GM10266 (cell line): Measurements from ENCODE around the gene AFDN.

Experiments
- DNase-seq: peaks from one replicate; pipeline ENCODE4 v3.0.0; 2012; ENCODE audit errors: extremely low spot score
- TF ChIP-seq, protein P1 (sequence below): IDR thresholded peaks from 2 replicates; pipeline ENCODE4 v1.5.1; 2012; ENCODE audit warnings: mild to moderate bottlenecking, low read depth; ENCODE audit not compliant: control insufficient read depth, insufficient read depth; ENCODE audit errors: missing control alignments

Gene AFDN

DNA sequence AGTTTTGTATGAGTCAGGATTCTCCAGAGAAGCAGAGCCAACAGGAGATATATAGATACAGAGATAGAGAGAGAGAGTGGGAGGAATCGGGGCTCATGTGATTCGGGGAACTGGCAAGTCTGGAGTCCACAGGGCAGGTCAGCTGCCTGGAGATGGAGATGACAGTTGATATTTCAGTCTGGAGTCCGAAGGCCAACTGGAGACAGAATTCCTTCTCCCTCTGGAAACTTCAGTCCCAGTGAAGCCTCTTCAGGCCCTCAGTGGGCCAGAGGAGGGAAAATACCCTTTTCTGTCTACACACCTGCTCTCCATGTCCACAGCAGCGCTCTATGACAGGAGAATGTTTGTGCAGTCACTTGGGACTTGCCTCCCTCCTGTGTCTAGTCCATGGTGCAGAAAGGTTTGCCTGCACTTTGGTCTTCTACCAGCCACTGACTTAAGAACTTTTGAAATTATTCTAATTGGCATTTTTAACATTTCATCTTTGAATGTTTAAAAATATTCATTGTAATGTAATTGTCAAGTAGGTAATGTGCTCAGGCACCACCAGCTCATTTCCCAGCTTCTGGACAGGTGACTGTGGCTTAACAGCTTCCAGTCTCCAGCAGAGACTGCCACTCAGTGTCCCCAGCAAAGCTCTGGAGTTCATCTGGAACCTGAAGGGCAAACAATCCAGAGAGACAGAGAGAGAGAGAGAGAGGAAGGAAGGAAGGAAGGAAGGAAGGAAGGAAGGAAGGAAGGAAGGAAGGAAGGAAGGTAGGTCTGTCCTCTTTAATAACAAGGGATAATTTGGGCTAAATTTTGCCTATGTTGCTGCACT lies 43.8 kb upstream of the AFDN start:
- DNase-seq: no peak
- TF ChIP-seq, protein P1, sequence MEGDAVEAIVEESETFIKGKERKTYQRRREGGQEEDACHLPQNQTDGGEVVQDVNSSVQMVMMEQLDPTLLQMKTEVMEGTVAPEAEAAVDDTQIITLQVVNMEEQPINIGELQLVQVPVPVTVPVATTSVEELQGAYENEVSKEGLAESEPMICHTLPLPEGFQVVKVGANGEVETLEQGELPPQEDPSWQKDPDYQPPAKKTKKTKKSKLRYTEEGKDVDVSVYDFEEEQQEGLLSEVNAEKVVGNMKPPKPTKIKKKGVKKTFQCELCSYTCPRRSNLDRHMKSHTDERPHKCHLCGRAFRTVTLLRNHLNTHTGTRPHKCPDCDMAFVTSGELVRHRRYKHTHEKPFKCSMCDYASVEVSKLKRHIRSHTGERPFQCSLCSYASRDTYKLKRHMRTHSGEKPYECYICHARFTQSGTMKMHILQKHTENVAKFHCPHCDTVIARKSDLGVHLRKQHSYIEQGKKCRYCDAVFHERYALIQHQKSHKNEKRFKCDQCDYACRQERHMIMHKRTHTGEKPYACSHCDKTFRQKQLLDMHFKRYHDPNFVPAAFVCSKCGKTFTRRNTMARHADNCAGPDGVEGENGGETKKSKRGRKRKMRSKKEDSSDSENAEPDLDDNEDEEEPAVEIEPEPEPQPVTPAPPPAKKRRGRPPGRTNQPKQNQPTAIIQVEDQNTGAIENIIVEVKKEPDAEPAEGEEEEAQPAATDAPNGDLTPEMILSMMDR: no peak

DNA sequence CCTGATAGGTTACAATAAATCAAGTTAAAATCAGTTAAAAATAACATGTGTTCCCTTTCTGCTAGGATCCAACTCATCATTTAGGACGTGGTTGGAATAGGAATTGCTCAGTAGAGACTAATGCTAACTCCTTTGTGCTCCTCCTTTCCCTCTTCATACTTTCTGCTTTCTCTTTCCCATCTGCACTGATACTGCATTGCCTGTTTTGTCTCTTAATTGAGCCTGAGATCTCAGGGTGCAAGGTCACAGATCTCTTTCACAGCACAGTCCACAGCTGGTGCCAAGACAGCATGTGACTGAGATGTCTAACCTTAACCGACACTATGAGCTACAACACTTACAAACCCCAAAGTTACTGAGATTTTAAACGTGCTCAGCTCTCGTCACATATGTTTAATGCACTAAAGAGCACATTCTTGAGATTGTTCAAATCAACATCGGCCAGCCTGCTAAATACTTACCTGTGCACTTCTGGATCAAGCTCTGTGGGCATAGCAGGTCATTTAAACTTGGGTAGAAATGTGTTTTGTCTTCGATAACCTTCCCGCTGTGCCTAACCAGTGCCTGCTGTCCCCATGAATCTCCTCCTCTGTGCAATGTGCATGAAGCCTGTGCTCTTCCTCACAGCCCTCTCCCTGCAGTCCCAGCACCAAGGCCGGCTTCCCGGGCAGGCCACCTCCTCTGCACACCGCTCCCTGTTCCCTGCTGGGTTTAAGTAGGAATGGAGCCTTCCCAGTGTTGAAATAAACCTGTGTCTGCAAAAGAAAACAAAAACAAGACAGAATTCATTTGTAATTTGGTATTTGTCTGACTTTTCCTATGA lies 39.6 kb upstream of the AFDN start:
- TF ChIP-seq, protein P1: no peak
- DNase-seq: no peak

DNA sequence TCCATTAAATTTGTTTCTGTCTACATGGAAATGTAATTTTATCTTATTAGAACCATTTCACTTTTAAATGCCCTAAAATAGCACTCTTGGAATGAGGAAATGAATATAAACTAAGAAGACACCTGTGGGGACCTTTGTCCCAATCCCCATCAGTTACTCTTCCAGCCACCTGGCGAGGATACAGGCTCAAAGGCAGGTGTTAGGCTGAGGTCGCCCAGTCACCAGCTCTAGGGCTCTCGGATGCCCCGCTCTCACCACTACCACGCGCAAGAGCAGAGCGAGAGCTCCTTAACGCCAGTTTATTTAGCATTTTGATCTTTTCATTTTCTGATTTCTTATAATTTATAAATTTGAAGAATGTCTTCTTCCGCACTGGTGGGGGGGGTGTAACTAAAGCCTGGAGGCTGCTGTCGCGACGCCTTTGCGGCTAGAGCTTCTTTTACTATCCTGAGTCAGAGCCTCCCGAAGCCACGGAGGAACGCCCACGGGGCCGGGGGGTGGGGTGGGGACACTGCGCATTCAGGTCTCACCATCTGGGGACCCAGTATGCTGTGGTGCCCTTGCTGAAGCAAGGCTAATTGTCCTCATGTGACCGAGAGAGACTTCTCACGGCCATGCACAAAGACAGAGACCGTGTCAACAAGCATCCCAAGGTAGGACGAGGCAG lies 38.7 kb upstream of the AFDN start:
- TF ChIP-seq, protein P1: no peak
- no peak for DNase-seq

DNA sequence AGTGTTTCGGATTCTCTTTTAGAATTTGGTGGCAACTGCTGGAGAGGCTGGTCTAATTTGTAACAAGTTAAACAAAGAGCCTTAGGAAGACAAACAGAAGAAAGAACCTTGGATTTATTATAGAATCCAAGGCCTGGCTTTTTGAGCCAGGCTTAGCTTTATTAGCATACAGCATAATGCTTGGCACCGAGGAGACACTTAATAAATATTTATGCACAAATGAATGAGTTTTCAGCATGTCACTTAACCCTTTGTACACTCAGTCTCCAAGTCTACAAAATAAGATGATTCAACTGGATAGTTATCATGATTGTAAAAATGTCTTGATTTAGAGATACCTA lies 38.2 kb upstream of the AFDN start:
- no peak for DNase-seq
- TF ChIP-seq, protein P1: no peak

DNA sequence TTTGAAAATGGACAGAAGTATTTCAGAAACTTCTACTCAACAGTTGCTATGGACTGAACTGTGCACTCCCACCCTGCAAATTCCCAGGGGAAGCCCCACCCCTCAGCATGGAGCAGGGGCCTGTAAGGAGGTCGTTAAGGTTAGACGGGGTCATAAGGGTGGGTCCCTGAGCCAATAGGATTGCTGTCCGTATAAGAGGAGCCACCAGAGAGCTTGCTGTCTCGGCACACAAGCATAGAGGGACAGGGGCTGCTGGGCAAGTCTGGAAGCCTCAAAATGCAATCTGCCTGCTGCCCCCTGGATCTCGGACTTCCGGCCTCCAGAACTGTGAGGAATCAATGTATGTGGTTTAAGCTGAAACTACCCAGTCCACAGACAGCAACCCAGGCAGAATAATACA lies 37.4 kb upstream of the AFDN start:
- TF ChIP-seq, protein P1: no peak
- no peak for DNase-seq

DNA sequence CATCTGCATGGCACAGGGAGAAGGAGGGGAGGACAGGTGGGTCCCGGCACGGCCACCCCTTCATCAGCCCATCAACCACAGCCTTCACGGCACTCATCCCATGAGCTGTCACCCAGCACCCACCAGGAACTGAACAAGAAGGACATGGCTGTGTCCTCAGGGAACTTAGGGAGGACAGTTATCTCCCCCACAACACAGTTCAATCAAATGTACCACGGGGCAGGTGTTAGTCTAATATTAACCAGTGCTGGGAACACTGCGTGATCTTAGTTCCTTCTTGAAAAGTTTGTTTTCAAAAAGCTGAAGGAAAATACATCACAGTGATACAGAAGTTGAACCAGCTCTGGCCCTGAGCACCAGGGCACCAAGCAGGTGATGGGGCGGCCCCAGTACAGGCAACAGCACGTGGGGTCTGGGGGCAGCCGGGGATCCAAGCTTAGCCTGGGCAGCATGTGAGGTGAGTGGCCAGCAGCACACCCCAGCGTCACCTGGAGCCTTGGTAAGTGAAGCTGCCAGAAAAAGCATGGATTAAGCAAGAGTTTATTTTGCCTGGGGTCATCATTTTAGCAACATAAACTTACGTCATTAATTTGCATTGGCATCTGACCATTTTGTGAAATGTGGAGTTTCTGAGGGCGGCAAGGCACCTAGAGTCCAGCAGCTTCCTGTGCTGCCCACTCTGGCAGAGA lies 35.5 kb upstream of the AFDN start:
- TF ChIP-seq, protein P1: no peak
- DNase-seq: no peak
